T47D (cell line): ENCODE results near the gene ASAH2B.
"Not testable (repeated sequence)": the region's sequence is repeated elsewhere in the genome, so short reads cannot be mapped to it uniquely, and the experiment has no call there.

Experiments
- DNase-seq, 2 experiments: peaks; one replicate each; pipeline versions ENCODE4 v3.0.0 to v3.0.0-alpha.2; 2011 to 2012; ENCODE audit warnings: low read depth in 1 of 2, low spot score in 1 of 2
- JUND ChIP-seq: IDR thresholded peaks from 2 replicates; pipeline ENCODE4 v1.6.1; 2012; ENCODE audit warnings: low read depth
- in situ Hi-C: cut with HindIII; loops from 2 replicates; pipeline ENCODE4 v1.10.0; 2016; ENCODE audit warnings: low sequenced_read_pairs, low pct_unique_long_range_greater_than_20kb

ASAH2B gene

GRCh38 chr10:50739618-50740292 is at the start of gene ASAH2B:
Gene ASAH2B, plus strand, starts transcription at chr10:50739936. Its CDS starts 5,195 bp downstream, at chr10:50745131.
- in situ Hi-C loops = no loop called here
- no peak for TF ChIP-seq JUND
- DNase-seq = peak; percentile 65 to 88

- DNase-seq, in situ Hi-C loops: not testable (repeated sequence)
These were observed 41.9 kb upstream of the ASAH2B start for GRCh38 chr10:50697819-50698218.

- in situ Hi-C loops, DNase-seq: not testable (repeated sequence)
These were observed 37.8 kb upstream of the ASAH2B start for GRCh38 chr10:50701947-50702346.

- in situ Hi-C loops, DNase-seq: not testable (repeated sequence)
These were observed 36.7 kb upstream of the ASAH2B start for GRCh38 chr10:50702997-50703396.

- DNase-seq, in situ Hi-C loops: not testable (repeated sequence)
These were observed 35.2 kb upstream of the ASAH2B start for GRCh38 chr10:50704436-50705079.

GRCh38 chr10:50706006-50706405 is 33.7 kb upstream of the ASAH2B start:
- DNase-seq, in situ Hi-C loops: not testable (repeated sequence)

- in situ Hi-C loops = not testable (repeated sequence)
- peak in 1 of 2 experiments; percentile 26 for DNase-seq
These were observed 29.5 kb upstream of the ASAH2B start for GRCh38 chr10:50710241-50710640.

GRCh38 chr10:50723812-50724211 is 15.9 kb upstream of the ASAH2B start:
- in situ Hi-C loops, DNase-seq: not testable (repeated sequence)

GRCh38 chr10:50728112-50728511 is 11.6 kb upstream of the ASAH2B start:
- in situ Hi-C loops, DNase-seq: not testable (repeated sequence)

GRCh38 chr10:50738987-50739617 is 634 bp upstream of the ASAH2B start:
- in situ Hi-C loops, DNase-seq: not testable (repeated sequence)

- peak in 1 of 2 experiments; percentile 2 for DNase-seq
- no peak for TF ChIP-seq JUND
- in situ Hi-C loops = no loop called here
These were observed 535 bp downstream of the ASAH2B start for GRCh38 chr10:50740293-50740648.

- DNase-seq, in situ Hi-C loops: not testable (repeated sequence)
These were observed 3.1 kb downstream of the ASAH2B start for GRCh38 chr10:50742820-50743219.

- DNase-seq, in situ Hi-C loops: not testable (repeated sequence)
These were observed 27.2 kb downstream of the ASAH2B start for GRCh38 chr10:50766774-50767513.

GRCh38 chr10:50772042-50772441 is 32.3 kb downstream of the ASAH2B start:
- not testable (repeated sequence) for DNase-seq

GRCh38 chr10:50774868-50775267 is 35.1 kb downstream of the ASAH2B start:
- DNase-seq = peak in 1 of 2 experiments; percentile 31
- in situ Hi-C loops = not testable (repeated sequence)

More at GRCh38 chr10:50772042-50772441, 32.3 kb downstream of the ASAH2B start:
- in situ Hi-C loops = not testable (repeated sequence)

- DNase-seq, in situ Hi-C loops: not testable (repeated sequence)
These were observed 40.3 kb downstream of the ASAH2B start for GRCh38 chr10:50780036-50780435.

GRCh38 chr10:50782017-50782416 is 42.3 kb downstream of the ASAH2B start:
- DNase-seq, in situ Hi-C loops: not testable (repeated sequence)

- DNase-seq, in situ Hi-C loops: not testable (repeated sequence)
These were observed 48.2 kb downstream of the ASAH2B start for GRCh38 chr10:50787962-50788361.
